ENCODE data around the gene MRPS17.

DNA sequence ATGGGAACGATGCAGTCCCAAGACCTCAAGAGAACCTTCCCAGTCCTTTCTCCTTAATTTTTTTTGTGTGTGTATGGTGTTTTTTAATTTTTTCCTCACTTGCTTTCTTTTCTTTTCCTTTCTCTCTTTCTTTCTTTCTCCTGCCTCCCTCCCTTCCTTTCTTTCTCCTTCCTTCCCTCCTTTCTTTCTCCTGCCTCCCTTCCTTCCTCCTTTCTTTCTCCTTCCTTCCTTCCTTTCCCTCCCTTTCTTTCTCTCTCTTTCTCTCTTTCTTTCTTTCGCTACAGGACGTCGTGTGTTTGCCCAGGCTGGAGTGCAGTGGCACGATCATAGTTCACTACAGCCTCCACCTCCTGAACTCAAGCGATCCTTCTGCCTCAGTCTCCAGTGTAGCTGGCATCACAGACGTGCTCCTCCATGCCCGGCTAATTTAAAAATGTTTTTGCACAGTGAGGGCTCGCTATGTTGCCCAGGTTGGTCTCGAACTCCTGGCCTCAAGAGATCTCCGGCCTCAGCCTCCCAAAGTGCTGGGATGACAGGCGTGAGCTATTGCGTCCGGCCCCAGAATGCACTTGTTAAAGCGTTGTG lies 12.0 kb downstream of the MRPS17 start:
- TF ChIP-seq CTCF (IDR thresholded peaks at IDR 0.05) (no peak), EP300 (IDR thresholded peaks at IDR 0.05) (no peak), POLR2AphosphoS5 (IDR thresholded peaks at IDR 0.05) (no peak), POLR2A (IDR thresholded peaks at IDR 0.05) (no peak)

Measured in upper lobe of left lung (tissue), 4 donors.